Measurements from ENCODE around the gene ARRDC5. TPM values are rescaled to one million over a fixed set of nuclear protein-coding genes. Genes with fewer than 3 reads are reported as not detected.
A peak's percentile ranks its signal among the peaks of the same experiment; 100 is the strongest.

The ARRDC5 gene
- total and polyA plus RNA-seq, 2 of the 13 experiments (the other 11 are each of a cell fraction or from before 2014, with no cell fraction given) = not detected

GRCh38 chr19:4908360-4908759 lies 5.7 kb upstream of the ARRDC5 start (continued):
- TF ChIP-seq IRF1 (CRISPR knock-in tag; IDR thresholded peaks at IDR 0.05; ENCODE audit: low read depth) = no peak
- TF ChIP-seq, protein P1, sequence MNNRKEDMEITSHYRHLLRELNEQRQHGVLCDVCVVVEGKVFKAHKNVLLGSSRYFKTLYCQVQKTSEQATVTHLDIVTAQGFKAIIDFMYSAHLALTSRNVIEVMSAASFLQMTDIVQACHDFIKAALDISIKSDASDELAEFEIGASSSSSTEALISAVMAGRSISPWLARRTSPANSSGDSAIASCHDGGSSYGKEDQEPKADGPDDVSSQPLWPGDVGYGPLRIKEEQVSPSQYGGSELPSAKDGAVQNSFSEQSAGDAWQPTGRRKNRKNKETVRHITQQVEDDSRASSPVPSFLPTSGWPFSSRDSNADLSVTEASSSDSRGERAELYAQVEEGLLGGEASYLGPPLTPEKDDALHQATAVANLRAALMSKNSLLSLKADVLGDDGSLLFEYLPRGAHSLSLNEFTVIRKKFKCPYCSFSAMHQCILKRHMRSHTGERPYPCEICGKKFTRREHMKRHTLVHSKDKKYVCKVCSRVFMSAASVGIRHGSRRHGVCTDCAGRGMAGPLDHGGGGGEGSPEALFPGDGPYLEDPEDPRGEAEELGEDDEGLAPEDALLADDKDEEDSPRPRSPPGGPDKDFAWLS (CRISPR knock-in tag; IDR thresholded peaks at IDR 0.05; ENCODE audit: borderline replicate concordance) = no peak
- TF ChIP-seq, protein P2, sequence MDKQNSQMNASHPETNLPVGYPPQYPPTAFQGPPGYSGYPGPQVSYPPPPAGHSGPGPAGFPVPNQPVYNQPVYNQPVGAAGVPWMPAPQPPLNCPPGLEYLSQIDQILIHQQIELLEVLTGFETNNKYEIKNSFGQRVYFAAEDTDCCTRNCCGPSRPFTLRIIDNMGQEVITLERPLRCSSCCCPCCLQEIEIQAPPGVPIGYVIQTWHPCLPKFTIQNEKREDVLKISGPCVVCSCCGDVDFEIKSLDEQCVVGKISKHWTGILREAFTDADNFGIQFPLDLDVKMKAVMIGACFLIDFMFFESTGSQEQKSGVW (CRISPR knock-in tag; IDR thresholded peaks at IDR 0.05; ENCODE audit: borderline replicate concordance) = no peak
- no peak for TF ChIP-seq PTBP1 (IDR thresholded peaks at IDR 0.05; ENCODE audit: low read depth, low read length, poor library complexity, severe bottlenecking)
- no peak for TF ChIP-seq CREB1 (IDR thresholded peaks at IDR 0.05)
- TF ChIP-seq CREB1 (CRISPR knock-in tag; IDR thresholded peaks at IDR 0.05) = no peak
- no peak for TF ChIP-seq SMAD3 (CRISPR knock-in tag; IDR thresholded peaks at IDR 0.05)
- no peak for TF ChIP-seq NFIC (IDR thresholded peaks at IDR 0.05; ENCODE audit: low read length)
- TF ChIP-seq, protein P3, sequence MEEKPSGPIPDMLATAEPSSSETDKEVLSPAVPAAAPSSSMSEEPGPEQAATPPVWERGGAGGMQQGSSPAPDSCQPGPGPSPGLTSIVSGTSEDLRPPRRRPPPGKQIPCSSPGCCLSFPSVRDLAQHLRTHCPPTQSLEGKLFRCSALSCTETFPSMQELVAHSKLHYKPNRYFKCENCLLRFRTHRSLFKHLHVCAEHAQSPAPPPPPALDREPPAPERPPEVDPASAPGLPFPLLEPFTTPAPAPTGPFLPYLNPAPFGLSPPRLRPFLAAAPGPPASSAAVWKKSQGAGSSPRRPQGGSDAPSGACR (CRISPR knock-in tag; IDR thresholded peaks at IDR 0.05) = no peak
- TF ChIP-seq, protein P4, sequence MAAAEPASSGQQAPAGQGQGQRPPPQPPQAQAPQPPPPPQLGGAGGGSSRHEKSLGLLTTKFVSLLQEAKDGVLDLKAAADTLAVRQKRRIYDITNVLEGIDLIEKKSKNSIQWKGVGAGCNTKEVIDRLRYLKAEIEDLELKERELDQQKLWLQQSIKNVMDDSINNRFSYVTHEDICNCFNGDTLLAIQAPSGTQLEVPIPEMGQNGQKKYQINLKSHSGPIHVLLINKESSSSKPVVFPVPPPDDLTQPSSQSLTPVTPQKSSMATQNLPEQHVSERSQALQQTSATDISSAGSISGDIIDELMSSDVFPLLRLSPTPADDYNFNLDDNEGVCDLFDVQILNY (CRISPR knock-in tag; conservative IDR thresholded peaks at IDR 0.05) = no peak
- TF ChIP-seq RBFOX2 (IDR thresholded peaks at IDR 0.05; ENCODE audit: low read depth, low read length) = no peak
- no peak for TF ChIP-seq KAT7 (CRISPR knock-in tag; IDR thresholded peaks at IDR 0.05; ENCODE audit: borderline replicate concordance)
- TF ChIP-seq SALL1 (CRISPR knock-in tag; IDR thresholded peaks at IDR 0.05) = no peak; the same call in 1 of the 2 replicates
- peak; percentile 56; the same call in 1 of the 2 replicates for TF ChIP-seq HNF4A (CRISPR knock-in tag; IDR thresholded peaks at IDR 0.05)
- TF ChIP-seq RFX1 (IDR thresholded peaks at IDR 0.05) = no peak
- no peak for TF ChIP-seq HOXD1 (CRISPR knock-in tag; IDR thresholded peaks at IDR 0.05)
- TF ChIP-seq TBX2 (CRISPR knock-in tag; IDR thresholded peaks at IDR 0.05; ENCODE audit: borderline replicate concordance) = no peak
- TF ChIP-seq LCORL (IDR thresholded peaks at IDR 0.05) = no peak
- peak; percentile 40; the same call in 1 of the 2 replicates for TF ChIP-seq LCORL (CRISPR knock-in tag; IDR thresholded peaks at IDR 0.05)
- no peak for TF ChIP-seq RELA (CRISPR knock-in tag; IDR thresholded peaks at IDR 0.05)
- TF ChIP-seq CCDC6 (CRISPR knock-in tag; IDR thresholded peaks at IDR 0.05) = 0 out of 2 replicates have a peak, but pooled peaks have one; percentile 16
- TF ChIP-seq, protein P5, sequence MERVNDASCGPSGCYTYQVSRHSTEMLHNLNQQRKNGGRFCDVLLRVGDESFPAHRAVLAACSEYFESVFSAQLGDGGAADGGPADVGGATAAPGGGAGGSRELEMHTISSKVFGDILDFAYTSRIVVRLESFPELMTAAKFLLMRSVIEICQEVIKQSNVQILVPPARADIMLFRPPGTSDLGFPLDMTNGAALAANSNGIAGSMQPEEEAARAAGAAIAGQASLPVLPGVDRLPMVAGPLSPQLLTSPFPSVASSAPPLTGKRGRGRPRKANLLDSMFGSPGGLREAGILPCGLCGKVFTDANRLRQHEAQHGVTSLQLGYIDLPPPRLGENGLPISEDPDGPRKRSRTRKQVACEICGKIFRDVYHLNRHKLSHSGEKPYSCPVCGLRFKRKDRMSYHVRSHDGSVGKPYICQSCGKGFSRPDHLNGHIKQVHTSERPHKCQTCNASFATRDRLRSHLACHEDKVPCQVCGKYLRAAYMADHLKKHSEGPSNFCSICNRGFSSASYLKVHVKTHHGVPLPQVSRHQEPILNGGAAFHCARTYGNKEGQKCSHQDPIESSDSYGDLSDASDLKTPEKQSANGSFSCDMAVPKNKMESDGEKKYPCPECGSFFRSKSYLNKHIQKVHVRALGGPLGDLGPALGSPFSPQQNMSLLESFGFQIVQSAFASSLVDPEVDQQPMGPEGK (CRISPR knock-in tag; IDR thresholded peaks at IDR 0.05) = peak; percentile 33; the same call in 1 of the 2 replicates
- 0 out of 2 replicates have a peak, but pooled peaks have one; percentile 12 for TF ChIP-seq ETV5 (CRISPR knock-in tag; IDR thresholded peaks at IDR 0.05; ENCODE audit: borderline replicate concordance)
- TF ChIP-seq TAF1 (CRISPR knock-in tag; IDR thresholded peaks at IDR 0.05) = 0 out of 2 replicates have a peak, but pooled peaks have one; percentile 8
- TF ChIP-seq, protein P6, sequence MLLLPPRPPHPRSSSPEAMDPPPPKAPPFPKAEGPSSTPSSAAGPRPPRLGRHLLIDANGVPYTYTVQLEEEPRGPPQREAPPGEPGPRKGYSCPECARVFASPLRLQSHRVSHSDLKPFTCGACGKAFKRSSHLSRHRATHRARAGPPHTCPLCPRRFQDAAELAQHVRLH (CRISPR knock-in tag; IDR thresholded peaks at IDR 0.05; ENCODE audit: borderline replicate concordance, low read depth) = no peak
